AG09309 (cell line): Measurements from ENCODE around the gene CNN3.

ENCODE experiments used
- DNase-seq: peaks from one replicate; pipeline ENCODE4 v3.0.0-alpha.2; 2010; ENCODE audit warnings: low read depth
- H3K4me3 ChIP-seq: 2 replicates; pipeline ENCODE4 v1.5.1; 2011; ENCODE audit warnings: mild to moderate bottlenecking, low read depth, low read length, moderate library complexity; ENCODE audit not compliant: control insufficient read depth
- TF ChIP-seq, protein P1 (sequence below): IDR thresholded peaks from 2 replicates; pipeline ENCODE4 v1.5.1; 2011; ENCODE audit warnings: mild to moderate bottlenecking, low read depth, low read length, inconsistent platforms; ENCODE audit not compliant: insufficient read depth, control insufficient read depth; ENCODE audit errors: missing control alignments

CNN3 gene

DNA sequence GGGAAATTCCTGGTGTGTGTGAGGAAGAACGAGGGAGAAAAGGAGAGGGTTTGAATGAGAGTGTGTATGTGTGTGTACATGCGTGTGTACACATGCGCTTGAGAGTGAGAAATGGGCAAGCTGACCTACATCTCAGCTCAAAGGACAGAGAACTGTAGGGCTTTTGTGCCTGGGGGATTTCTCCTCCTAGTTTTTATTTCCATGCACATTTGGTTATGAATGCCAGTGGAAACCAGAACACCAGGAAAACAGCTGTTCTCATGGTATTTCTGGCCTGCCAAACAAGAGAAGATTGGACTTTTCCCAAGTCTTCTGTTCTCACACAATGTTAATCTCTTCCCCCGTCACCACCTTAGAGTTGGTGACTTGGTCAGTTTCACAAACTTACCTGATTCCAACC is 61.5 kb downstream of the CNN3 start:
- no peak overlapping the region for H3K4me3 ChIP-seq
- no peak for DNase-seq
- TF ChIP-seq, protein P1, sequence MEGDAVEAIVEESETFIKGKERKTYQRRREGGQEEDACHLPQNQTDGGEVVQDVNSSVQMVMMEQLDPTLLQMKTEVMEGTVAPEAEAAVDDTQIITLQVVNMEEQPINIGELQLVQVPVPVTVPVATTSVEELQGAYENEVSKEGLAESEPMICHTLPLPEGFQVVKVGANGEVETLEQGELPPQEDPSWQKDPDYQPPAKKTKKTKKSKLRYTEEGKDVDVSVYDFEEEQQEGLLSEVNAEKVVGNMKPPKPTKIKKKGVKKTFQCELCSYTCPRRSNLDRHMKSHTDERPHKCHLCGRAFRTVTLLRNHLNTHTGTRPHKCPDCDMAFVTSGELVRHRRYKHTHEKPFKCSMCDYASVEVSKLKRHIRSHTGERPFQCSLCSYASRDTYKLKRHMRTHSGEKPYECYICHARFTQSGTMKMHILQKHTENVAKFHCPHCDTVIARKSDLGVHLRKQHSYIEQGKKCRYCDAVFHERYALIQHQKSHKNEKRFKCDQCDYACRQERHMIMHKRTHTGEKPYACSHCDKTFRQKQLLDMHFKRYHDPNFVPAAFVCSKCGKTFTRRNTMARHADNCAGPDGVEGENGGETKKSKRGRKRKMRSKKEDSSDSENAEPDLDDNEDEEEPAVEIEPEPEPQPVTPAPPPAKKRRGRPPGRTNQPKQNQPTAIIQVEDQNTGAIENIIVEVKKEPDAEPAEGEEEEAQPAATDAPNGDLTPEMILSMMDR: no peak

DNA sequence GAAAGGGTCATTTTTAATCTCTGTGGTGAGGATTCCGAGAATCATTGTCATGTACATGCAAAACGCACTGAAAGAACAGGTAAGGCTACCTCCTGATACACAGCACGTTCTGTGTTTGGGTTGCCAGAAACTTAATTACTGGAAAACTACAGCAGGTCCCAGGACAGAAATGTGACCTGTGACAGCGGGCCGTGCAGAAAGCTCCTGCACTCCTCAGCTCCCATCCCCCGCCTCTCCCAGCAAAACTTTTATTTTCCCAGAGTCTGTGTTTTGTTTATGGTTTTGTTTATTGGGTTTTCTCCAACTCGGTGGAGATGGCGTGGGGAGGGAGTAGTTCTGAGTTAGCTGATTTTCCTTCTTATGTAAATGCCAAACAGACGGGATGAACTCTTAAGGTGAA is 62.1 kb downstream of the CNN3 start:
- DNase-seq: no peak
- no peak overlapping the region for H3K4me3 ChIP-seq
- TF ChIP-seq, protein P1: no peak

DNA sequence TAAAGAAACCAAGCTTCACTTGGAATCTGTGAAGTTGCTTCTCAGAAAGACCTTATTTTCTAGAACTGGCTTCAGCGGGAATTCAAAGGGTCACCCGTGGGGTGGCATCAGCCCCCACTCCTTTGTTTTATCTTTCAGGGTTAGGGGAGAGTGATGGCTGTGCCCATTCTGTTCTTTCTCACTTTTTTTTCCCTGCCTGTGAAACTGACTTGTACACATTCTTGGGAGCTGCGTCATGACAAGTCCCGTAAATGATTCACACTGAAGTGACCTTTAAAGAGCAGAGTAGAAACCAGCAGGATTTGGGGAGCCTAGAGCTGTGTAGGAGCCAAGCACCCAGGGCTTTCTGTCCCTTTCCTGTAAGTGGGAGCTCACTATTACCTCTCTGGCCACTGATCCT is 63.0 kb downstream of the CNN3 start:
- TF ChIP-seq, protein P1: no peak
- no peak for DNase-seq
- H3K4me3 ChIP-seq: no peak overlapping the region; the same call in 1 of the 2 replicates

DNA sequence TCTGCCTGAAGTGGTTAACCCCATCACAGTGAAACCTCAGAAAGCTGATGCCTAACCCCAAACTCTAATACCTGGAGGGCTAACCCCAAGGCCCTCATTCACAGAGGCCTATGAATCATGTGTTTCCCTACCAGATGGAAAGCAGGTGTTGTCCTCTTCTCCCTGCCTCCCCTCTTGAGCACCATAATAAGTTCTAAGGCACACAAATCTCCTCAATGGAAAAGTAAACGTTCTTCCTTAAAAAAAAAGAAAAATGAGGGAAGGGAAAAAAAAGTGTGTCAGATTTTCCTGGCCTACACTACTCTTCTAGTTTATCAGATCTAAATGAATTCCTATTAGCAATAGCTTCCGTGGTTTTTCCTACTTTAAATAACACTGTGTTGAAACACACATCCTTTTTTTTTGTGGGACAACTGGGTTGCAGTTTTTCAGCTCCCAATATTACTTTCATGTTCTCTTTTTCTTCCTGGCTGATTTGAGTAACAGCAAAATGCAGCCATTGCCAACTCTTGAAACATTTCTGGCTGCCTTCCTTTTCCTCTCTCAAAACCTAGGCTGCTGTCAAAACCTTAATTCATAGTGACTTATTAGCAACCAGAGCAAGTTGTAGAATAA is 63.5 kb downstream of the CNN3 start:
- DNase-seq: no peak
- TF ChIP-seq, protein P1: no peak
- H3K4me3 ChIP-seq: no peak overlapping the region

DNA sequence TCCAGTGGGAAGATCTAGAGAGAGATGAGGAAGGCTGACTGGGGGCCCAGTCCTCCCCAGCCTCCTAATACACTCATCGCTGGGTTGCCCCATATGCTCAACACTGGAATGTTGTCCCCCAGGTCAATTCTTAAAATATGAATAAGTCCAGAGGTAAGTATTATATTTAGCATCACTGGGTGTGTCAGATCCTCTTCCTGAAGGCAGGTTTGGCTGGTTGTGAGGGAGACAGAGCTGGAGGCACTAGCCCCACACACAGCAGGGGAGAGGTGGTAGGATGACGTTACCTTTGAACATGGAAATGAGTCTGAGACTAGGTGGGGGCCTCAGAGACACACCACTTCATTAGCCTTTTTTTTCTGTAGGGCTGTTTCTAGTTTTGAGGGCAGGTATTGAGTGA is 64.2 kb downstream of the CNN3 start:
- DNase-seq: no peak
- H3K4me3 ChIP-seq: no peak overlapping the region
- TF ChIP-seq, protein P1: no peak

DNA sequence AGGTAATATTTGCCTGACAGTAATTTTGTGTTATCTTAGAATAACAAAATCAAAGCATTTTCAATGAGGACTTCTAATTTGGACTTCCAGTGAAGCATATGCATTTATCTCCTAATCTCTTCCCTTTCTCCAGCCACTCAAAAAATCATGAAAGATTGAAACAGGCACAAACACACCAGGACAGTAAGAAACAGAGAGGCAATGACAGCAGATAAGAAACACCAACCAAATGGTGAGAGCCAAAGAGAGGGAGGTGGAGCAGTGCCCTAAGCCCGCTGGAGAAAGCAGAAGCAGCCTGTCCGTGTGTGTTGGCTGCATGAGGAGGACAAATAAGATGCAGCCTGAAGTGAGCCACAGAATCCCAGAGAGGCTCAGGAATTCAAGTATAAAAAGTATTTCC is 67.7 kb downstream of the CNN3 start:
- TF ChIP-seq, protein P1: no peak

DNA sequence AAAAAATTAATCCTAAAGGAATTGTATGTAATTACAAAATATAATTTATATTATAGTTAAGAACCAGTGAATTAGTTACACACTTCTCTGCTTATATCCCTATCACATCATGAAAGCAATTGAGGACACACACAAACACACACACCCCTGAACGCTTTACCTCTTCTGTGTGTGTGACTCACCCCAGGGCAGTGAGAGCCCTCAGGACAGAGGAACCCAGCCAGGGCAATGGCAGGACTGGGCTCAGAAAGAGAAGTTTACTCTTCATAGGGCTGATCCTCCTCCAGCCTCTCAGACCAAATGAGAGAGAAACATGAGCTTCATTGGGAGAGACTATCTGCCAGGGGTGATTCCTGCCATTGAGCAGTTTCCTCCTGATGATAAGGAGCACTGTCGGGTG is 68.6 kb downstream of the CNN3 start:
- no peak overlapping the region for H3K4me3 ChIP-seq
- no peak for DNase-seq
- TF ChIP-seq, protein P1: no peak

More for the DNA sequence above, 67.7 kb downstream of the CNN3 start:
- no peak for DNase-seq
- H3K4me3 ChIP-seq: no peak overlapping the region
